Measurements from ENCODE around the gene SLC9A6.

Gene SLC9A6

GRCh38 chrX:136094962-136095361 lies 109.7 kb downstream of the SLC9A6 start:
- DNase-seq (ENCODE audit: extremely low read depth, low read depth), result no peak
- TF ChIP-seq CTCF (IDR thresholded peaks at IDR 0.05; ENCODE audit: low read depth, low read length, missing control alignments), result no peak
- no peak overlapping the region for H3K4me3 ChIP-seq (replicated peaks; ENCODE audit: low read depth, low read length)

Measured in HFF-Myc (cell line).